ENCODE data around the gene SLF2.
A peak's percentile ranks its signal among the peaks of the same experiment; 100 is the strongest.

Gene SLF2

DNA sequence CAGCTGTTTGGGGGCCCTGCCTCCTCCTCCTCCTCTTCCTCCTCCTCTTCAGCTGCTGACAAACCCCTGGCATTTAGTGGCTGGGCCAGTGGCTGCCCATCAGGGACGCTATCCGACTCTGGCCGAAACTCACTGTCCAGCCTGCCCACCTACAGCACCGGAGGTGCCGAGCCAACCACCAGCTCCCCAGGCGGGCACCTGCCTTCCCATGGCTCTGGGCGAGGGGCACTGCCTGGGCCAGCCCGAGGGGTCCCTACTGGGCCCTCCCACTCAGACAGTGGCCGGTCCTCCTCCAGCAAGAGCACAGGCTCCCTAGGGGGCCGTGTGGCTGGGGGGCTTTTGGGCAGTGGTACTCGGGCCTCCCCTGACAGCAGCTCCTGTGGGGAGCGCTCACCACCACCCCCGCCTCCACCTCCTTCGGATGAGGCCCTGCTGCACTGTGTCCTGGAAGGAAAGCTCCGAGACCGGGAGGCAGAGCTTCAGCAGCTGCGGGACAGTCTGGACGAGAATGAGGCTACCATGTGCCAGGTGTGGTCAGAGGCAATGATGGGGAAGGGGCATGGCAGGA lies 91.0 kb downstream of the SLF2 start:
- DNase-seq: no peak

DNA sequence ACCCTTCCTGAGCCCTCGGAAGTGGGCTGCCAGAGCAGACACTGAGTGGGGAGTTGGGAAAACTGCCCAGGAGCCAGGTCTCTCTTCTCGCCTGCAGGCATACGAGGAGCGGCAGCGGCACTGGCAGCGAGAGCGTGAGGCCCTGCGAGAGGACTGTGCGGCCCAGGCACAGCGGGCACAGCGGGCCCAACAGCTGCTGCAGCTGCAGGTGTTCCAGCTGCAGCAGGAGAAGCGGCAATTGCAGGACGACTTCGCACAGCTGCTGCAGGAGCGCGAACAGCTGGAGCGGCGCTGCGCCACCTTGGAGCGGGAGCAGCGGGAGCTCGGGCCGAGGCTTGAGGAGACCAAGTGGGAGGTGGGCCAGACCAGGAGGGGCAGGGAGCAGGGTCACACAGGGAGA lies 92.6 kb downstream of the SLF2 start:
- no peak for DNase-seq

DNA sequence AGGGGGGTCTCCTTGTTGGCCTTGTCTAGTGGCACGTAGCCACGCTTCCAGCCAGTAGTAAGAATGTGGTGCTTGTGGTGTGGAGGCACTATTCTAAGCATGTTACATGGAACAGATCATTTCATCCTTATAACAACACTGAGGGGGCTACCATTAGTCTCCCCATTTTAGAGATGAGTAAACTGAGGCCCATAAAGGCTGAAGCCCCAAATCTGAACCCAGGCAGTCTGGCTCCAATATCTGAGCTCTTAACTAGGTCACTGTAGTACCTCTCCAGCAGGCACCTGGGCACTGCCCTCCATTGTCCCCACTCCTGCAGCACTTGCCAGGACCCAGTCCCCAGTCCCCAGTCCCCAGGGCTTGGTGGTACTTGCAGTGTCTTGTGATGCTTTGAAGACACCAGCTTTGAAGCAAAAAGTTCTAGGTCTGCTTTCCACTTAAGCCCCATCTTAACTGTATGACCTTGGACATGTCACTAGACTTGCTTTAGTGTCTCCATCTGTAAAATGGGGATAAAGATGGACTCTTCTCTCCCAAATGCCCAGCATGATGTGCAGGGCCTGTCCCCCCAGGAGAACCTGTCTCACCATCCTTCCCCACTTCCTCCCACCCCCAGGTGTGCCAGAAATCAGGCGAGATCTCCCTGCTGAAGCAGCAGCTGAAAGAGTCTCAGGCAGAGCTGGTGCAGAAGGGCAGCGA lies 93.3 kb downstream of the SLF2 start:
- no peak for DNase-seq

DNA sequence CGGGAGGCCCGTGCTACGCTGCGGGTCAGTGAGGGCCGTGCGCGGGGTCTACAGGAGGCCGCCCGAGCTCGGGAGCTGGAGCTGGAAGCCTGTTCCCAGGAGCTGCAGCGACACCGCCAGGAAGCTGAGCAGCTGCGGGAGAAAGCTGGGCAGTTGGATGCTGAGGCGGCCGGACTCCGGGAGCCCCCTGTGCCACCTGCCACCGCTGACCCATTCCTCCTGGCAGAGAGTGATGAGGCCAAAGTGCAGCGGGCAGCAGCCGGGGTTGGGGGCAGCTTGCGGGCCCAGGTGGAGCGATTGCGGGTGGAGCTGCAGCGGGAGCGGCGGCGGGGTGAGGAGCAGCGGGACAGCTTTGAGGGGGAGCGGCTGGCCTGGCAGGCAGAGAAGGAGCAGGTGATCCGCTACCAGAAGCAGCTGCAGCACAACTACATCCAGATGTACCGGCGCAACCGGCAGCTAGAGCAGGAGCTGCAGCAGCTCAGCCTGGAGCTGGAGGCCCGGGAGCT lies 93.9 kb downstream of the SLF2 start:
- DNase-seq: peak; percentile 60

DNA sequence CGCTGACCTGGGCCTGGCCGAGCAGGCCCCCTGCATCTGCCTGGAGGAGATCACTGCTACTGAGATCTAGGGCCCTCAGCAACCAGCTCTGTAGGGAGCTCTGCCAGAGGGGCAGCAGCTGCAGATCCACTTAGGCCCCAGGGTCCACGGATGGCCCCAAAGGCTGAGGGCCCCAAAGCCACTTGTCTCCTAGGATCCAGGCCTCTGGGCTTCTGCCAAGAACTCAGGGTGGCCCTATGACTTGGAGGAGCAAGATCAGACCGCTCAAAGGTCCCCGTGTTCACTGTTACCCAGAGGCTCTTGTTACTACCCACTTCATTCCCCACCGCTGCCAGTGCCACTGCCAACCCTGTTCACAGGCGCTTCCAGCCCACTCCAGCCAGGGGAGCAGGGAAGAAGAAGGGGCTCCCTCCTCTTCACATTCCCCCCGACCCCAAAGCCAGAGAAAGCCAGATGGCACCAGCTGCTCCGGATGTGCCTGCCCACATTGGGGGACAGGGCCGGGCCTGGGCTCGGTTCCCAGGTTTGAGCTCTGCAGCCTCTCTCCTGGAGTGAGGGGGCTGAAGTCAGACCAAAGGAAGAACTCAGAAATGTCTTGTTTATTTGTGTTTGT lies 94.4 kb downstream of the SLF2 start:
- no peak for DNase-seq

DNA sequence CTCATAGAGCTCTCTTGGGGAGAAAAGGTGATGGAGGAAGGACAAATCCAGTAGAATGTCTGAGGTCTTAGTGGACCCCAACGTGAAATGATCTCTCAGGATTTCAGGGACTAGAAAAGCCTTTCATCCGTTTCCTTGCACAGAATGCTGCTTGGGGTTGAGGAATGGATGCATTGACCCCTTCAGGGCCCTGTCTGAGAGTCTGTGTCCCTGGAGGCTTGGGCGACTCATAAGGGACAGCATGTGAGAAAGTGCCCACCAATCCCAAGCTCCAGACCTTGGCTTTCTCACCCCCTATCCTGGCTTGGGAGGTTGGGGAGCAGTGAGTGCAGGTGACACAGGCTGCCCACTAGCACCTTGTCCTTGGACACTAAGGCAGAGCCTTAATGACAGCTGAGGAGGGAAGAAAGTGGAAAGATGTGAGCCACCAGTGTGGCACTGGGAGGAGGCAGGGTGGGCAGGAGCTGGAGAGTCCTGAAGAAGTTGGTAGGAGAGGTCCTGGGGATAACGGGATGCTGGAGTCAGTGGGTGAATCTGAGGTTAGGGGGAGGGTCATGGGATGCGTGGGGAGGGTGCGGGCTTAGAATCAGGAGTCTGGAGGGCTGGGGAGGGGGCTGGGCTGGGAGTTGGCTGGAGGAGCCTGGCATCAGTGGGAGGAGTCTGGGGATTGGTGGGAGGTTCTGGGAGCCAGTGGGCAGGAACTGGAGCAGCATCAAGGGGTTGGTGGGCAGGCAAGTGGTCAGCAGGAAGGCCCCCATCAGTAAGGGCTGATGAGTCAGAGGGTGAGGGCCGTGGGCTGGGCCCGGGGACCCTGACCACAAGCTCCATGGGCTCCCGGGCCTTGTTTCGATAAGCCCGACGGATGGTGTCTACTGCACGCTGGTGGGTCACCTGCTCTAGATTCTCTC lies 95.4 kb downstream of the SLF2 start:
- no peak for DNase-seq

DNA sequence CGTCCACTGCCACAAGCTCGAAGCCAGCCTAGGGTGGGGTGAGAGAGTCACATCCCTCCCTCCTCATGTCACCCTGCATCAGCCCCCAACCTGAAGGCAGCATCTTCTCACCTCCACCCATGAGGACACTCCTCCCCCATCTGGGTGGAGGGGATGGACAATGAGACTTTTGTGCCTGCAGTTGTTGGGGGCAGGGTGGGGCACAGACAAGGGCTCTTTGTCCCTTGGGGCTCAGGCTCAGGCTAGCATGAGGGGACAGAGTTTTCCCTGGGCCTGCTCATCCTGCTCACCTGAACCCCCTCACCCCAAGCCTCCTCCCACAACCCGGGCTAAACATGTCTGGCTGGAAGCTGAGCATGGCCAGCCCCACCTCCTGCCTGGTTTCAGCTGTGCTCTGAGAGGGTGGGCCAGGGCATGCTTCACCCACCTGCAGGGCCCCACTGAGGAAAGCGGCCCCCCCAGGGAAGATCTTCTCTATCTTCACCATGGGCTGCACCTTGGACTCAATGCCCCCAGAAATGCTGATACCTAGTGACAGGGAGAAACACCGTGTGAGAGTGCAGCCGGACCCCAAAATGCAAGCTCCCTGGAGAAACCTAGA lies 96.2 kb downstream of the SLF2 start:
- no peak for DNase-seq

DNA sequence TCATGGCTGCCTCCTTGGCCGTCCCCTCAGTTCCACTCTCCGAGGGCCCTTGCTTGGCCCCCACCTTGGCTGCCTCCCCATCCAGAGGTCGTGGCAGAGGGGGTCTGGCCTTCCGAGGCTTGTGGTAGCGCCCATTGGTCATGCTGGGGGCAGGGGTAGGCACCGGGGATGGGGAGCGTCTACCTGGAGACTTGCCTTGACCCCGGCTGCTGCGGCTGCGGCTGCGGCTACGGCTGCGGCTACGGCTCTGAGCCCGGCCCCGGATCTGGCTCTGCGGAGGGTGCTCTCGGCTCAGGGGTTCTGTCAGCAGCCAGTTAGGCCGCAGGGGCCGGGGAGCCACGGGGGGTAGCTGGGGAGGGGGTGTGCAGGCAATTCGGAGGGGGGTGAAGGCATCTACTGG lies 97.6 kb downstream of the SLF2 start:
- no peak for DNase-seq

DNA sequence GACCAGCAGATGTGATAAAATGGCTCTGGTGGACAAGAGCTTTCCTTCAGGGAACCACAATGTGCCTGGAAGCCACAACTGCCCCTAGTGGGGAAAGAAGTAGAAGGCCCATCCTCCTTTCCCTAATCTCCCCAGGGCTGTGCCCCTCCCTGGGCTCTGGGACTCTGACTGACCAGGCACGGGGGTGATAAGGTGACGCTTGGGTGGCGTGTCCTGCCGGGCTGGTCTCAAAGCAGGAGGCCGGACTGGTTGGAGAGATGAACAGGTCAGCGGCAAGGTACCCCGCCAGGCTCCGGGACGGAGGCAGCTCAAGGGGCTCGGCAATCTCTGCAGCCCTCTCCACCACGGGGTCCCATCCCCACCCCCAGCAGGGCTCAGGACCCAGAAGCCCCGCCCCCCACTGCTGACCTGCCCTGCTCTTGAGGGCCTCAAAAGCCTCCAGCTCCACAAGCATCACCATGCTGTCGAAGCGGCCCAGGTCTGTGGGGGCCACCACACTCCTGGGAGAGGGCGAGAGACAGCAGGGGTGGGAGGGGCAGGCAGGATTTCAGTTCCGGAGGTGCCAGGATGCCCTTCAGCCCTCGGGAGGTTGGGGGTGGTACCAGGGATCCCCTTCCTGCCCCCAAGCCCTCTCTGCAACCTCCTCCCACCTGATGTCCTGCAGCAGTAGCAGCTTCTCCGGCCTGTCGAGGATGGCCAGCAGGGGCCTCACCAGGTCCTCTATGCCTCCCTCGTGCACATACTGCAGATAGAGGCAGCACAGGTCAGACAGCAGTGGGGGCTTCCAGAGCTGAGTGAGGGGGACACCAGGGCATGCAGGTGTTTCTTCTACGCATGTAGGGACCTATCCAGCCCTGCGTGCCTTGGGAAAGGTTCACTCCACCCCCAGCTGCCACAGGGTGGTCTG lies 99.0 kb downstream of the SLF2 start:
- DNase-seq: no peak

DNA sequence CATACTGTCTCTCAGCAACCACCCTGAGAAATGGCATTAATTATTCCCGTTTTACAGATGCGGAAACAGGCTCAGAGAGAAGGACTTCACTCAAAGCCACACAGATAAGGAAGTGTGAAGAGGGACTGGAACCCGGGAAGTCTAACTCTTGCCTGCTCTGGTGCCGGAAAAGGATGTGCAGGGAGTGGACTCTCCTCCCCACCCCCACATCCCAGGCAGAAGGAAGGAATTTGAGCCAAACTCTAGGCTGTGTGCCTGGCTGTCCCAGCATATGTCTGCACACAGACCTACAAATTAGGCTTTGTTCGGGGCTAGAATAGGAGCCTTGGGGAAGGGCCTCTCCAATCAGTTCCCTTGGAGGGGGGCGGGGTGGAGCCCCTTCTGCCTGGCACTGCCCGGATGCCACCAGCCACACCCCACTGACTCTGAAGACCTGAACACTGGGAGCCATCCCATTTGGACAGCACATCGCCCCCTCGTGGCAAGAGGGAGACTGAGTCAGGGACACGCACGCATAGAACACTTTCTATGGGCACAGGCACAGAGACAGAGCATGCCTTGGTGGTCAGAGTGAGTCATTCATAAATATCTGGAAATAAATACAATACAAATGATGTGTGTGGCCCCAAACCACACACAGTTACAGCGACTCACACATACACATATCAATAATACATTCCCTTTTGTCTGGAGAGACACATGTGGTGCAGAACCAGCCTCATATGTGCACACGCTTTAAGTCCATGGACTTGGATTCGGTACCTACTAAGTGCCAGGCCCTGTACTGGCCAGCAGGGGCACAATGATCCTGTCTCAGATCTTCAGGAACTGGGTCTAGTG lies 100.0 kb downstream of the SLF2 start:
- DNase-seq: peak; percentile 86

DNA sequence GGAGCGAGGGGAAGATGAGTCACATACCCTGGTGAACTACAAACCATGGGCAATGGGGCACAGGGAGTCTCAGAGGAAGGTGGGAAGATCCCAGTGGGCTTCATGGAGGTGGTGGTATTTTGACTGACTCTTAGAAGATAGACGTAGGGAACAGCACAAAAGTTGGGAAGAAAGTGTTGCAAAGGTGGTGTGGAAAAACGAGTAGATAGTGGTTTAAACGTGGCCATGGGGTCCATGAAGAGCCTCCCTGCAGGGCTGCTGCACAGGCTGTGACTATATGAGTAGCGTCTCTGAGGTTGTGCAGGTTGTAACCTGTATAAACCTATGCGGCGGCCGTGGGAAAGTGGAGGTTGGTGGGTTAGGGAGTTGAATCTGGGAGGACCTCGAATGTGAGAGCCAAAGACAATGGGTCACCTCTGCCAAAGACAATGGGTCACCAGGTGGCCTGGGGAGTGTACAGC lies 100.6 kb downstream of the SLF2 start:
- DNase-seq: no peak

DNA sequence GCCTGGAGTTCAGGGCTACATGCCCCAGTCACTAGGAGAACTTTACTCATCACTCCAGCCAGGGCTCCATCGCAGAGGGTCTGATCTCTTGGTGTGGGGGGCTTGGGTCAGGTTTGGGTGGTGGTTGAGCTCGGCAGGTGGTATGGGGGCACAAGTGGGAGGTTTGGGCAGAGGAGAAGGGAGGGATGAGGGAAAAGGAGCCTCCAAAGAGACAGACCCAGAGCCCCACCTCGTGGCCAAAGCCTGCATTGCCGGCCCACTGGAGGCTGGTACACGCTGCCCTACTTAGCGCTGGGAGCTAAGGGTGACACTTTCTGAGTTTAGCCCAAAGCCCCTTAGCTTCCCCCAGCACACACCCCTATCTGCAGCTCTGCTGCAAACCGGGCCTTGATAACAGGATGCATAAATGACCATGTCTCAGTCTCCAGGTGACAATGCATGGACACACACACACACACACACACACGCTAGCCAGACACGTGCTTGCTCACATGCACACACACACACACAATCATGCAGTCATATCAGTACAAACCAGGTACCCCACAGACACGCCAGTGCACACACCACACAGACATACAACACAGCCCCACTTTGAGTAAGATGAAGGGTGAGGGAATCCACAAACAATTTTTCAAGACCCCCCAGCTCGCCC lies 101.6 kb downstream of the SLF2 start:
- no peak for DNase-seq
